Hematopoietic multipotent progenitor cell (in vitro differentiated cells): ENCODE results near the gene ATP9A. TPM values are rescaled to one million over a fixed set of nuclear protein-coding genes. Genes with fewer than 3 reads are reported as not detected.
A peak's percentile ranks its signal among the peaks of the same experiment; 100 is the strongest.
"Not testable (repeated sequence)": the region's sequence is repeated elsewhere in the genome, so short reads cannot be mapped to it uniquely, and the experiment has no call there.

Experiments used
- DNase-seq, 3 donors: peaks; one replicate each; pipeline ENCODE4 v3.0.0-alpha.2; 2011 to 2015; ENCODE audit warnings: low read depth in 2 of 3, low spot score in 2 of 3
- total RNA-seq: library from RNA; depleted of rRNA; stranded (reverse); fragments of >200 nt; gene quantifications from one replicate; pipeline ENCODE4 v1.2.3, GENCODE V29; 2012

The ATP9A gene
- total RNA-seq, 1 donor, result 25.0 TPM

- DNase-seq, result not testable (repeated sequence)
These were observed 15.0 kb downstream of the ATP9A start for GRCh38 chr20:51753220-51753619.

GRCh38 chr20:51752343-51752951 is 15.7 kb downstream of the ATP9A start:
- DNase-seq, result no peak

- DNase-seq, result no peak
These were observed 17.3 kb downstream of the ATP9A start for GRCh38 chr20:51750770-51751388.

GRCh38 chr20:51750037-51750769 is 18.0 kb downstream of the ATP9A start:
- peak in 2 of 3 donors; percentile 29 to 31 for DNase-seq

- DNase-seq, result no peak
These were observed 18.5 kb downstream of the ATP9A start for GRCh38 chr20:51749674-51750036.

- DNase-seq, result no peak
These were observed 20.8 kb downstream of the ATP9A start for GRCh38 chr20:51747182-51747911.

- DNase-seq, result no peak
These were observed 22.4 kb downstream of the ATP9A start for GRCh38 chr20:51745804-51746203.

GRCh38 chr20:51740838-51741237 is 27.4 kb downstream of the ATP9A start:
- no peak for DNase-seq

GRCh38 chr20:51740308-51740707 is 27.9 kb downstream of the ATP9A start:
- not testable (repeated sequence) for DNase-seq

GRCh38 chr20:51739722-51740249 is 28.4 kb downstream of the ATP9A start:
- no peak for DNase-seq

GRCh38 chr20:51738877-51739447 is 29.2 kb downstream of the ATP9A start:
- DNase-seq, result no peak

- DNase-seq, result not testable (repeated sequence)
These were observed 29.9 kb downstream of the ATP9A start for GRCh38 chr20:51738261-51738660.

- DNase-seq, result no peak
These were observed 31.2 kb downstream of the ATP9A start for GRCh38 chr20:51736947-51737346.

GRCh38 chr20:51735728-51736600 is 32.2 kb downstream of the ATP9A start:
- DNase-seq, result no peak

GRCh38 chr20:51734876-51735720 is 33.1 kb downstream of the ATP9A start:
- DNase-seq, result no peak

GRCh38 chr20:51733070-51733469 is 35.1 kb downstream of the ATP9A start:
- DNase-seq, result no peak

GRCh38 chr20:51732096-51732791 is 35.9 kb downstream of the ATP9A start:
- DNase-seq, result peak in 1 of 3 donors; percentile 2

- peak in 1 of 3 donors; percentile 5 for DNase-seq
These were observed 36.5 kb downstream of the ATP9A start for GRCh38 chr20:51731731-51732095.
